Psoas muscle (tissue), 8 donors: Measurements from ENCODE around the gene ZNF682. TPM values are rescaled to one million over a fixed set of nuclear protein-coding genes. Genes with fewer than 3 reads are reported as not detected.
A peak's percentile ranks its signal among the peaks of the same experiment; 100 is the strongest.
"Not testable (repeated sequence)": the region's sequence is repeated elsewhere in the genome, so short reads cannot be mapped to it uniquely, and the experiment has no call there.

ENCODE experiments used
- ATAC-seq, 4 donors: fragments of 200-7000 bp; cut with Tn5 transposase; one replicate each; pipeline ENCODE4 v1.9.1; 2020; ENCODE audit warnings: moderate library complexity in 3 of 4, mild to moderate bottlenecking in 2 of 4
- DNase-seq, 2 donors: peaks; one replicate each; pipeline ENCODE4 v3.0.0-alpha.2; 2020
- H3K27ac ChIP-seq: fragments of 200-600 bp; one replicate; pipeline ENCODE4 v1.8.0; 2022
- H3K27me3 ChIP-seq, 3 donors: fragments of 200-600 bp in 1 of 3; one replicate each; pipeline versions ENCODE4 v1.6.1 to v1.8.0; 2013 to 2022; ENCODE audit warnings: low read length in 2 of 3, mild to moderate bottlenecking in 2 of 3, moderate library complexity in 1 of 3; ENCODE audit not compliant: insufficient read depth in 3 of 3
- H3K36me3 ChIP-seq, 2 donors: fragments of 200-600 bp in 1 of 2; one replicate each; pipeline versions ENCODE4 v1.6.1 to v1.8.0; 2013 to 2022; ENCODE audit warnings: low read depth in 1 of 2, mild to moderate bottlenecking in 1 of 2, moderate library complexity in 1 of 2; ENCODE audit not compliant: insufficient read depth in 1 of 2
- H3K4me1 ChIP-seq: fragments of 200-600 bp; one replicate; pipeline ENCODE4 v1.8.0; 2022
- H3K4me3 ChIP-seq: fragments of 200-600 bp; one replicate; pipeline ENCODE4 v1.8.0; 2022; ENCODE audit warnings: mild to moderate bottlenecking
- H3K9me3 ChIP-seq: fragments of 200-600 bp; one replicate; pipeline ENCODE4 v1.8.0; 2022
- CTCF ChIP-seq: fragments of 200-600 bp; IDR thresholded peaks from one replicate; pipeline ENCODE4 v1.8.0; 2022; ENCODE audit warnings: antibody characterized with exemption
- WGBS, 3 donors: extraction: QIAGEN DNeasy Blood & Tissue Kit; methylation state at CpG; one replicate each; pipeline versions ENCODE4 v1.1.6 to v1.1.7; 2013; 5-methylcytosine and 5-hydroxymethylcytosine counted together
- intact Hi-C, 2 donors: fragments of 100-400 bp; cut with DNase I; formaldehyde crosslinking; loops; one replicate each; pipeline versions ENCODE4 v1.11.0 to v1.14.2; 2022
- long read RNA-seq, 2 donors: library from polyadenylated mRNA; unstranded; transcript quantifications; one replicate each; pipeline ENCODE4 v2.0.0, GENCODE V29; 2021
- polyA plus RNA-seq, 3 donors: library from polyadenylated mRNA; stranded (reverse); fragments of 200-250 nt; gene quantifications; one replicate each; pipeline ENCODE4 v1.2.3, GENCODE V29; 2013
- total RNA-seq, 4 donors: library from RNA; stranded (reverse); fragmentation: NEBNext Ultra II Directional in 2 of 4; extraction: Animal tissue kit (Norgen Biotek cat#: 25700) in 2 of 4; gene quantifications; one replicate each; pipeline versions ENCODE4 v1.2.1 to v1.2.4, GENCODE V29; 2021 to 2023
- donor health status: healthy with polysubstance abuse.
- donor health status: DM: no; HTN: no; CAD: no; lungs with moderate emphysema.
- donor health status: Bipolar disorder and iron deficiency.
- donor health status: healthy.
- donor health status: DM: yes; HTN: yes; CAD: no.
- donor health status: DM: no; HTN: no; CAD: no.
- donor health status: DM: no; HTN: no; CAD: no.
- donor health status: DM: yes; HTN: yes; CAD: no.

The ZNF682 gene
- total RNA-seq (1 to 10 TPM in 1 of 4 donors, under 1 TPM in 3; 0.20 to 1.2 (median 0.77) TPM), polyA plus RNA-seq (1 to 10 TPM in 1 of 3 donors, under 1 TPM in 2; 0.08 to 1.9 (median 0.78) TPM)
- long read RNA-seq, donor 1 = 0 reads
- long read RNA-seq, donor 2 = 0 reads

GRCh38 chr19:20039203-20039723, at the start of gene ZNF682:
ZNF682 (minus strand) TSS chr19:20039505; CDS start chr19:20039345, 160 bp downstream.
- H3K9me3 ChIP-seq = no peaks in the 10 kb centered on the region
- no peaks in the 10 kb centered on the region for H3K36me3 ChIP-seq
- intact Hi-C loops = no loop called here
- peaks cover 0 to 3% (median 0%) of the 10 kb centered on the region in 3 donors for H3K27me3 ChIP-seq
- TF ChIP-seq CTCF = no peak
- H3K27ac ChIP-seq = peak within 1 kb of the TSS; percentile 54
- ATAC-seq = peak; percentile 96 to 99 (median 96)
- WGBS, 3 donors = 0 to 1% (median 1%) methylated on average over 25 of the region's 25 CpGs
- peak within 1 kb of the TSS; percentile 78 for H3K4me3 ChIP-seq
- DNase-seq = peak; percentile 92 to 94
- no peaks in the 10 kb centered on the region for H3K4me1 ChIP-seq

- ATAC-seq, intact Hi-C loops, H3K9me3 ChIP-seq, H3K27ac ChIP-seq, H3K27me3 ChIP-seq, DNase-seq, H3K4me1 ChIP-seq, H3K36me3 ChIP-seq, H3K4me3 ChIP-seq: not testable (repeated sequence)
- WGBS, 3 donors = 65 to 70% (median 66%) methylated on average over 7 of the region's 7 CpGs
Observed at GRCh38 chr19:20082876-20083275, 43.6 kb upstream of the ZNF682 start.

GRCh38 chr19:20082232-20082833, 43.0 kb upstream of the ZNF682 start:
- intact Hi-C loops, DNase-seq, H3K9me3 ChIP-seq, H3K27me3 ChIP-seq, H3K4me3 ChIP-seq, H3K36me3 ChIP-seq, H3K4me1 ChIP-seq, H3K27ac ChIP-seq, ATAC-seq: not testable (repeated sequence)
- 58 to 68% (median 66%) methylated on average over 3 of the region's 3 CpGs for WGBS, 3 donors

GRCh38 chr19:20080656-20081055, 41.4 kb upstream of the ZNF682 start:
- WGBS, 3 donors = 36 to 52% (median 39%) methylated on average over 3 of the region's 3 CpGs
- peaks cover 0 to 3% (median 0%) of the 10 kb centered on the region in 3 donors for H3K27me3 ChIP-seq
- no peaks in the 10 kb centered on the region for H3K4me1 ChIP-seq
- no peak overlapping the region for H3K4me3 ChIP-seq
- H3K27ac ChIP-seq = no peak overlapping the region
- no peak for TF ChIP-seq CTCF
- H3K36me3 ChIP-seq = no peaks in the 10 kb centered on the region
- ATAC-seq = no peak
- no peaks in the 10 kb centered on the region for H3K9me3 ChIP-seq
- DNase-seq = no peak
- intact Hi-C loops = no loop called here

GRCh38 chr19:20079476-20079875, 40.2 kb upstream of the ZNF682 start:
- Histone ChIP-seq H3K27me3 (peaks cover 0 to 3% (median 0%) of the 10 kb centered on the region in 3 donors), H3K4me1 (no peaks in the 10 kb centered on the region), H3K36me3 (no peaks in the 10 kb centered on the region), H3K9me3 (no peaks in the 10 kb centered on the region), H3K27ac (no peak overlapping the region), H3K4me3 (no peak overlapping the region)
- ATAC-seq = no peak
- DNase-seq = no peak
- intact Hi-C loops = no loop called here
- no peak for TF ChIP-seq CTCF
- 68 to 70% (median 69%) methylated on average over 8 of the region's 8 CpGs for WGBS, 3 donors
